Tibial artery (tissue), 4 donors: ENCODE results near the gene MYO1C.
"Not testable (repeated sequence)": the region's sequence is repeated elsewhere in the genome, so short reads cannot be mapped to it uniquely, and the experiment has no call there.

Experiments used
- DNase-seq, 2 donors: peaks; one replicate each; pipeline ENCODE4 v3.0.0-alpha.2; 2019
- H3K27ac ChIP-seq, 2 donors: fragments of 200-600 bp; sonication (generic) in 1 of 2; 1 replicate in 1 of 2; 2 replicates in 1 of 2; pipeline ENCODE4 v1.5.1; 2018 to 2019; ENCODE audit warnings: mild to moderate bottlenecking in 1 of 2
- H3K27me3 ChIP-seq, 2 donors: fragments of 200-600 bp; sonication (generic) in 1 of 2; one replicate each; pipeline versions ENCODE4 v1.5.1 to v1.6.0; 2016 to 2019
- H3K36me3 ChIP-seq, 3 donors: fragments of 200-600 bp; sonication (generic) in 2 of 3; one replicate each; pipeline ENCODE4 v1.5.1; 2016 to 2019; ENCODE audit warnings: mild to moderate bottlenecking in 2 of 3
- H3K4me1 ChIP-seq, 4 donors: fragments of 200-600 bp; sonication (generic) in 2 of 4; 1 replicate in 3 of 4; 2 replicates in 1 of 4; pipeline ENCODE4 v1.5.1; 2016 to 2019
- H3K4me3 ChIP-seq, 2 donors: fragments of 200-600 bp; sonication (generic) in 1 of 2; 1 replicate in 1 of 2; 2 replicates in 1 of 2; pipeline ENCODE4 v1.5.1; 2018 to 2019; ENCODE audit warnings: mild to moderate bottlenecking in 2 of 2
- H3K9me3 ChIP-seq, 3 donors: fragments of 200-600 bp; sonication (generic) in 1 of 3; one replicate each; pipeline ENCODE4 v1.5.1; 2016 to 2019
- CTCF ChIP-seq, 2 experiments: fragments of 200-600 bp in 1 of 2; fragments of 450-650 bp in 1 of 2; IDR thresholded peaks; one replicate each; pipeline ENCODE4 v1.5.1; 2017 to 2019; ENCODE audit warnings: antibody characterized with exemption in 2 of 2, mild to moderate bottlenecking in 1 of 2, moderate library complexity in 1 of 2
- intact Hi-C: fragments of 100-400 bp; cut with DNase I; formaldehyde crosslinking; loops from one replicate; pipeline ENCODE4 v1.15.0; 2023; ENCODE audit warnings: low total_unique reads

Gene MYO1C

GRCh38 chr17:1533661-1534325 is 41.3 kb upstream of the MYO1C start:
- H3K36me3 ChIP-seq = peaks cover 48 to 98% (median 71%) of the 10 kb centered on the region in 3 donors
- no peaks in the 10 kb centered on the region for H3K4me1 ChIP-seq
- TF ChIP-seq CTCF (IDR thresholded peaks at IDR 0.05) = no peak
- no peaks in the 10 kb centered on the region for H3K9me3 ChIP-seq
- no peak overlapping the region for H3K4me3 ChIP-seq
- no peaks in the 10 kb centered on the region for H3K27me3 ChIP-seq
- intact Hi-C loops = no loop called here
- no peak overlapping the region for H3K27ac ChIP-seq
- no peak for DNase-seq

GRCh38 chr17:1532836-1533602 is 40.5 kb upstream of the MYO1C start:
- TF ChIP-seq CTCF (IDR thresholded peaks at IDR 0.05) = peak in 1 of 2 experiments; percentile 28
- H3K4me3 ChIP-seq = no peak overlapping the region
- no peaks in the 10 kb centered on the region for H3K4me1 ChIP-seq
- no peak overlapping the region for H3K27ac ChIP-seq
- no peak for DNase-seq
- intact Hi-C loops = no loop called here
- H3K27me3 ChIP-seq = no peaks in the 10 kb centered on the region
- H3K36me3 ChIP-seq = peaks cover 41 to 95% (median 65%) of the 10 kb centered on the region in 3 donors
- H3K9me3 ChIP-seq = no peaks in the 10 kb centered on the region

- H3K4me1 ChIP-seq = no peaks in the 10 kb centered on the region
- intact Hi-C loops = no loop called here
- no peak overlapping the region for H3K4me3 ChIP-seq
- no peak for DNase-seq
- no peaks in the 10 kb centered on the region for H3K9me3 ChIP-seq
- TF ChIP-seq CTCF (IDR thresholded peaks at IDR 0.05) = no peak
- no peaks in the 10 kb centered on the region for H3K27me3 ChIP-seq
- no peak overlapping the region for H3K27ac ChIP-seq
- peaks cover 23 to 88% (median 76%) of the 10 kb centered on the region in 3 donors for H3K36me3 ChIP-seq
Measured at GRCh38 chr17:1529863-1530262, 37.4 kb upstream of the MYO1C start.

GRCh38 chr17:1526876-1527275 is 34.4 kb upstream of the MYO1C start:
- H3K9me3 ChIP-seq, intact Hi-C loops, H3K27ac ChIP-seq, DNase-seq, H3K27me3 ChIP-seq, H3K4me1 ChIP-seq, H3K4me3 ChIP-seq: not testable (repeated sequence)
- peaks cover 5 to 81% (median 55%) of the 10 kb centered on the region in 3 donors for H3K36me3 ChIP-seq

GRCh38 chr17:1522626-1523025 is 30.1 kb upstream of the MYO1C start:
- H3K36me3 ChIP-seq = peaks cover 5 to 84% (median 38%) of the 10 kb centered on the region in 3 donors
- no peak for TF ChIP-seq CTCF (IDR thresholded peaks at IDR 0.05)
- DNase-seq = no peak

GRCh38 chr17:1521086-1521640 is 28.7 kb upstream of the MYO1C start:
- no peak for TF ChIP-seq CTCF (IDR thresholded peaks at IDR 0.05)
- Histone ChIP-seq H3K36me3 (peaks cover 5 to 74% (median 23%) of the 10 kb centered on the region in 3 donors), H3K4me3 (no peak overlapping the region), H3K9me3 (no peaks in the 10 kb centered on the region), H3K27ac (no peak overlapping the region), H3K4me1 (peaks cover 0 to 9% (median 7%) of the 10 kb centered on the region in 4 donors), H3K27me3 (no peaks in the 10 kb centered on the region)
- intact Hi-C loops = no loop called here
- DNase-seq = no peak

More at GRCh38 chr17:1522626-1523025, 30.1 kb upstream of the MYO1C start:
- Histone ChIP-seq H3K9me3 (no peaks in the 10 kb centered on the region), H3K4me3 (no peak overlapping the region), H3K4me1 (peaks cover 0 to 3% (median 3%) of the 10 kb centered on the region in 4 donors), H3K27ac (no peak overlapping the region), H3K27me3 (no peaks in the 10 kb centered on the region)
- intact Hi-C loops = no loop called here
